Spleen (tissue), 11 donors: ENCODE results near the gene RB1. TPM values are rescaled to one million over a fixed set of nuclear protein-coding genes. Genes with fewer than 3 reads are reported as not detected.
A peak's percentile ranks its signal among the peaks of the same experiment; 100 is the strongest.

Experiments
- DNase-seq: peaks from one replicate; pipeline ENCODE4 v3.0.0-alpha.2; 2020
- H3K27ac ChIP-seq, 8 donors: fragments of 200-600 bp; sonication (generic) in 7 of 8; 1 replicate in 4 of 8; 2 replicates in 4 of 8; pipeline versions ENCODE4 v1.5.0 to v1.8.0; 2016 to 2021; ENCODE audit warnings: inconsistent platforms in 4 of 8, mild to moderate bottlenecking in 4 of 8, moderate library complexity in 1 of 8
- H3K27me3 ChIP-seq, 7 donors: fragments of 200-600 bp; sonication (generic) in 6 of 7; replicated peaks in 1 of 7; 1 replicate in 4 of 7; 2 replicates in 3 of 7; pipeline versions ENCODE4 v1.5.0 to v1.8.0; 2016 to 2021; ENCODE audit warnings: inconsistent platforms in 3 of 7, mild to moderate bottlenecking in 1 of 7
- H3K36me3 ChIP-seq, 6 donors: fragments of 200-600 bp; sonication (generic) in 5 of 6; 1 replicate in 4 of 6; 2 replicates in 2 of 6; pipeline versions ENCODE4 v1.5.0 to v1.8.0; 2016 to 2021; ENCODE audit warnings: inconsistent platforms in 2 of 6
- H3K4me1 ChIP-seq, 6 donors: fragments of 200-600 bp; sonication (generic) in 5 of 6; 1 replicate in 3 of 6; 2 replicates in 3 of 6; pipeline versions ENCODE4 v1.5.0 to v1.8.0; 2016 to 2021; ENCODE audit warnings: inconsistent platforms in 3 of 6
- H3K4me3 ChIP-seq, 8 donors: fragments of 200-600 bp; sonication (generic) in 7 of 8; 1 replicate in 4 of 8; 2 replicates in 4 of 8; pipeline versions ENCODE4 v1.5.0 to v1.8.0; 2016 to 2021; ENCODE audit warnings: inconsistent platforms in 4 of 8, mild to moderate bottlenecking in 4 of 8, moderate library complexity in 2 of 8
- H3K9me3 ChIP-seq, 8 donors: fragments of 200-600 bp; sonication (generic) in 7 of 8; 1 replicate in 4 of 8; 2 replicates in 4 of 8; pipeline versions ENCODE4 v1.5.0 to v1.8.0; 2016 to 2021; ENCODE audit warnings: inconsistent platforms in 4 of 8
- CTCF ChIP-seq, 11 experiments: fragments of 200-600 bp in 7 of 11; fragments of 450-650 bp in 4 of 11; sonication (generic) in 4 of 11; IDR thresholded peaks in 8 of 11; conservative IDR thresholded peaks in 3 of 11; 1 replicate in 7 of 11; 2 replicates in 4 of 11; pipeline versions ENCODE4 v1.4.0 to v1.8.0; 2016 to 2021; ENCODE audit warnings: antibody characterized with exemption in 11 of 11, inconsistent platforms in 4 of 11, mild to moderate bottlenecking in 1 of 11
- POLR2A ChIP-seq, 3 donors: fragments of 450-650 bp; IDR thresholded peaks; one replicate each; pipeline ENCODE4 v1.5.1; 2017; ENCODE audit warnings: antibody characterized with exemption in 3 of 3, mild to moderate bottlenecking in 1 of 3
- POLR2AphosphoS5 ChIP-seq, 3 donors: sonication (generic); formaldehyde crosslinking; IDR thresholded peaks; one replicate each; pipeline ENCODE4 v1.5.1; 2017; ENCODE audit warnings: antibody characterized with exemption in 3 of 3
- WGBS, 5 donors: extraction: QIAGEN DNeasy Blood & Tissue Kit in 3 of 5; methylation state at CpG; one replicate each; pipeline versions ENCODE4 v1.1.5 to v1.1.7; 2013 to 2018; 5-methylcytosine and 5-hydroxymethylcytosine counted together
- intact Hi-C: fragments of 100-400 bp; cut with DNase I; formaldehyde crosslinking; loops from one replicate; pipeline ENCODE4 v1.15.0; 2023; ENCODE audit warnings: low total_unique reads
- polyA plus RNA-seq, 3 donors: library from polyadenylated mRNA; stranded (reverse); fragments of 200-250 nt; gene quantifications; one replicate each; pipeline ENCODE4 v1.2.1, GENCODE V29; 2013
- total RNA-seq, 7 donors: library from RNA; depleted of rRNA in 3 of 7; stranded (reverse); fragments of >200 nt in 3 of 7; fragmentation: NEBNext Ultra II Directional in 4 of 7; extraction: Animal tissue kit (Norgen Biotek cat#: 25700) in 4 of 7; gene quantifications; one replicate each; pipeline versions ENCODE4 v1.1.0 to v1.2.1, GENCODE V29; 2016 to 2021
- donor health status: healthy with polysubstance abuse.
- donor health status: DM: no; HTN: no; CAD: no; lungs with moderate emphysema.
- donor health status: DM: no; HTN: no; CAD: no.
- donor health status: Bipolar disorder and iron deficiency.
- donor health status: healthy.
- donor health status: DM: no; HTN: no; CAD: no.
- donor health status: DM: yes; HTN: yes; CAD: no.

The RB1 gene
- total and polyA plus RNA-seq, 10 donors: 21.3 to 88.0 (median 60.2) TPM

DNA sequence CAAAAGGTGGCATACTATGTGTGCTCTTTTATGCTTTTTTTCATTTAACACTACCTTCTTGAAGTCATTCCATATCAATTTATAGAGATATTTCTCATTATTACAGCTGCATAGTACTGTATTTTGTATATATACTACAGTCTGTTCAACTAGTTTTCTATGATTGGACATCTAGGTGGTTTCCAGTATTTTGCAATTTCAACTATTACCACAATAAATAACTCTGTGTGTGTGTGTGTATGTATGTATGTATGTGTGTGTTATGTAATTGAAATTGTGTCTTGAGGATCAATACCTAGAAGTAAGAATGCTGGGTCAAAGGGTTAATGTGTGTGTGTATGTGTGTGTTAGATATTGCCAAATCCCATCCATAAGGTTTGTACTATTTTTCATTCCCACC is 102.3 kb downstream of the RB1 start:
- Histone ChIP-seq H3K27me3 (no peaks in the 10 kb centered on the region), H3K27ac (peak overlapping the region in 5 of 8 donors; percentile 7 to 83 (median 11)), H3K9me3 (no peaks in the 10 kb centered on the region), H3K4me1 (peaks cover 29 to 90% (median 55%) of the 10 kb centered on the region in 6 donors), H3K4me3 (no peak overlapping the region), H3K36me3 (peaks cover 0 to 17% (median 0%) of the 10 kb centered on the region in 6 donors)
- intact Hi-C loops: loop anchor here (10.0 kb wide), 1 partner anchor 179 kb away; no protein-coding TSS in a partner anchor
- TF ChIP-seq CTCF (IDR thresholded peaks at IDR 0.05 in 8 of 11, conservative IDR thresholded peaks at IDR 0.05 in 3 of 11) (no peak), POLR2AphosphoS5 (IDR thresholded peaks at IDR 0.05) (no peak), POLR2A (IDR thresholded peaks at IDR 0.05) (no peak)
- no peak for DNase-seq

DNA sequence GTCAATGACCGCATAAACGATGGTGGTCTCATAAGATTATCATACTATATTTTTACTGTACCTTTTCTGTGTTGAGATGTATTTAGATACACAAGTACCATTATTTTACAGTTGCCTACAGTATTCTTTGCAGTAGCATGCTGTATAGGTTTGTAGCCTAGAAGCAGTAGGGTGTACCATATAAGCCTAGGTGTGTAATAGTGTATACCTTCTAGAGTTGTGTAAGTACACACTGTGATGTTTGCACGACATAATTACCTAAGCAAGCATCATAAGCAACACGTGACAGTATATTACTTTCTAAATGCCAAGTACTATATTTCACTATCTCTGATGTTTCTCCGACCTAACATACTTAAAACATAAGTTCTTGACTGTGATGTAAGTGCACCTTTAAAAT is 106.6 kb downstream of the RB1 start:
- Histone ChIP-seq H3K27me3 (no peaks in the 10 kb centered on the region), H3K9me3 (no peaks in the 10 kb centered on the region), H3K4me1 (peaks cover 7 to 71% (median 26%) of the 10 kb centered on the region in 6 donors), H3K36me3 (peaks cover 0 to 11% (median 0%) of the 10 kb centered on the region in 6 donors), H3K4me3 (peak overlapping the region; percentile 3 to 69 (median 44)), H3K27ac (peak overlapping the region in 7 of 8 donors; percentile 10 to 87 (median 84))
- WGBS, 5 donors: 57 to 74% (median 59%) methylated on average over 5 of the region's 5 CpGs
- intact Hi-C loops: no loop called here
- no peak for TF ChIP-seq CTCF (IDR thresholded peaks at IDR 0.05 in 8 of 11, conservative IDR thresholded peaks at IDR 0.05 in 3 of 11)
- TF ChIP-seq POLR2A (IDR thresholded peaks at IDR 0.05): peak in 1 of 3 donors; percentile 2
- DNase-seq: no peak

- H3K4me3 ChIP-seq: peak overlapping the region; percentile 40 to 69 (median 46)
- H3K4me1 ChIP-seq: peaks cover 0 to 66% (median 22%) of the 10 kb centered on the region in 6 donors
- no peaks in the 10 kb centered on the region for H3K9me3 ChIP-seq
- intact Hi-C loops: no loop called here
- peak overlapping the region; percentile 67 to 87 (median 84) for H3K27ac ChIP-seq
- WGBS, 5 donors: 21 to 48% (median 28%) methylated on average over 1 of the region's 1 CpG
- TF ChIP-seq POLR2A (IDR thresholded peaks at IDR 0.05) (no peak), CTCF (IDR thresholded peaks at IDR 0.05 in 8 of 11, conservative IDR thresholded peaks at IDR 0.05 in 3 of 11) (no peak), POLR2AphosphoS5 (IDR thresholded peaks at IDR 0.05) (no peak)
- DNase-seq: no peak
- H3K27me3 ChIP-seq: no peaks in the 10 kb centered on the region
- H3K36me3 ChIP-seq: peaks cover 0 to 19% (median 2%) of the 10 kb centered on the region in 6 donors
Measured at GRCh38 chr13:48411147-48411794, 107.7 kb downstream of the RB1 start.

DNA sequence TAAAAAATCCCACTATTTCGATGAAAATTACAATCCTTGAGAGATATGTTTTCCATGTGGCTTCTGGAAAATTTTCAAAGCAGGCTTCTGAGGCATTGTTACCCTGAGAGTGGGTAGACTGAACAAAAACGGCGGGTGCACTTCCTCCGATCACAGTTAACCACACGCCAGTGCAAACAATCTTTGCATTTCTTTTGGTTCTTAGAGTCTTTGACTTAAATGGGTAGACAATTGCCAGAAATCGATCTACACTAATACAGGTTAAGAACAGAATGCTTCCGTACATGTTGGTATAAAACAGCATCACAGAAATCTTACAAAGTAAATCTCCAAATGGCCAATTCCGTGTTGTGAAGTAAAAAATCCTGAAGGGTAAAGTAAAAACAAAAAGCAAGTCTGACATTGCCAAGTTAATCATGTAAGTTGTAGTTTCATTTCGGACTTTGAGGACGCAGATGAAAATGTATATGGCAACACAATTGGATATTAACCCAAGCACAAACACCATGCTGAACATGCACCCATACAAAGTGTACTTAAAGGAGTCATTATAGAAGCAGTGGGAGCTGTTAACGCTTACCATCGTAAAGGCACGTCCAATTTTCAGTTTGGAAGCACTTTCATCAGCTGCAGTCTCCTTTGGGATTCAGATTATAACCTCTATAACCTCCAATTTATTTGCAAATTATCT is 108.4 kb downstream of the RB1 start:
- peak overlapping the region; percentile 67 to 87 (median 84) for H3K27ac ChIP-seq
- H3K4me3 ChIP-seq: peak overlapping the region; percentile 40 to 69 (median 46)
- H3K4me1 ChIP-seq: peaks cover 0 to 62% (median 19%) of the 10 kb centered on the region in 6 donors
- no peaks in the 10 kb centered on the region for H3K9me3 ChIP-seq
- no peak for DNase-seq
- no peak for TF ChIP-seq CTCF (IDR thresholded peaks at IDR 0.05 in 8 of 11, conservative IDR thresholded peaks at IDR 0.05 in 3 of 11)
- peak in 1 of 3 donors; percentile 26 for TF ChIP-seq POLR2AphosphoS5 (IDR thresholded peaks at IDR 0.05)
- peaks cover 0 to 20% (median 5%) of the 10 kb centered on the region in 6 donors for H3K36me3 ChIP-seq
- no peaks in the 10 kb centered on the region for H3K27me3 ChIP-seq
- 20 to 43% (median 22%) methylated on average over 13 of the region's 13 CpGs for WGBS, 5 donors
- intact Hi-C loops: no loop called here
